Spinal cord (tissue), 10 donors: ENCODE results near the gene LRP3. TPM values are rescaled to one million over a fixed set of nuclear protein-coding genes. Genes with fewer than 3 reads are reported as not detected.
"Not testable (repeated sequence)": the region's sequence is repeated elsewhere in the genome, so short reads cannot be mapped to it uniquely, and the experiment has no call there.

Experiments used
- DNase-seq, 6 donors: peaks; one replicate each; pipeline versions ENCODE4 v3.0.0 to v3.0.0-alpha.2; 2013 to 2015; ENCODE audit warnings: low spot score in 6 of 6, low read depth in 4 of 6
- H3K27ac ChIP-seq: one replicate; pipeline ENCODE4 v1.5.1; 2013; ENCODE audit warnings: low read depth, low read length, control low read depth
- H3K27me3 ChIP-seq: one replicate; pipeline ENCODE4 v1.6.1; 2013; ENCODE audit warnings: low read length; ENCODE audit not compliant: control insufficient read depth, insufficient read depth
- H3K36me3 ChIP-seq: one replicate; pipeline ENCODE4 v1.6.1; 2013; ENCODE audit warnings: low read length; ENCODE audit not compliant: control insufficient read depth, insufficient read depth
- H3K4me1 ChIP-seq: one replicate; pipeline ENCODE4 v1.6.1; 2013; ENCODE audit warnings: low read length; ENCODE audit not compliant: control insufficient read depth, insufficient read depth
- H3K4me3 ChIP-seq: one replicate; pipeline ENCODE4 v1.5.1; 2013; ENCODE audit warnings: low read depth, low read length, control low read depth
- H3K9me3 ChIP-seq: one replicate; pipeline ENCODE4 v1.6.1; 2013; ENCODE audit warnings: low read length; ENCODE audit not compliant: control insufficient read depth, insufficient read depth
- WGBS: methylation state at CpG from one replicate; pipeline ENCODE4 v1.1.5; 2013; ENCODE audit warnings: missing lambda C conversion rate; ENCODE audit not compliant: insufficient coverage; 5-methylcytosine and 5-hydroxymethylcytosine counted together
- polyA plus RNA-seq, 2 donors: library from polyadenylated mRNA; unstranded; fragments of 120-200 nt; gene quantifications; one replicate each; pipeline ENCODE4 v1.2.1, GENCODE V29; 2013; ENCODE audit not compliant: insufficient read length in 2 of 2
- total RNA-seq, 2 donors: library from RNA; depleted of rRNA in 1 of 2; stranded (reverse); fragments of 120-200 nt in 1 of 2; fragments of >200 nt in 1 of 2; gene quantifications; one replicate each; pipeline versions ENCODE4 v1.2.3 to v1.2.4, GENCODE V29; 2013 to 2014
- donor health status: healthy.

LRP3 gene
- total and polyA plus RNA-seq, 4 donors, result 35.4 to 130 (median 83.5) TPM

DNA sequence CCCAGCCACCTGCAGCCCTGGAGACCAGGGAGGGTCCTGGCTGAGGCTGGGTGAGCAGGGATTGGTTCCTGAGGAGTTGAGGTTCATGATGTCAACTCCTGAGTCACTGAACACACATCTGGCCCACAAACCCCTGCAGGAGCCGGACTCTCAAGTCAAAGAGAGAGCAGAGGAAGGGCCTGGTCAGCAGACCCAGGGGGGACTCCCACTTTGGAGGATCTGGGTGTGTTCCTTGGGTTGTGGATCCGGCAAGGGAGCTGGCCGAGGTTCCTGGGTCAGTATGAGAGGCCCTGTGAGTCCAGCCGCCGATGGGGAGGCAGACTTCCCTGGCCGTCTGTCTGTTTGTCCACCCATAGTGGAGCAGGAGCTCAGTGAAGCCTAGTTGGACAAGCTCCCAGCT, 27.5 kb downstream of the LRP3 start:
- no peaks in the 10 kb centered on the region for H3K9me3 ChIP-seq
- H3K4me1 ChIP-seq, result peaks cover 51% of the 10 kb centered on the region
- peaks cover 22% of the 10 kb centered on the region for H3K27me3 ChIP-seq
- no peak for DNase-seq
- no peak overlapping the region for H3K27ac ChIP-seq
- H3K36me3 ChIP-seq, result peaks cover 5% of the 10 kb centered on the region
- H3K4me3 ChIP-seq, result no peak overlapping the region
- WGBS, result 79% methylated on average over 6 of the region's 6 CpGs

DNA sequence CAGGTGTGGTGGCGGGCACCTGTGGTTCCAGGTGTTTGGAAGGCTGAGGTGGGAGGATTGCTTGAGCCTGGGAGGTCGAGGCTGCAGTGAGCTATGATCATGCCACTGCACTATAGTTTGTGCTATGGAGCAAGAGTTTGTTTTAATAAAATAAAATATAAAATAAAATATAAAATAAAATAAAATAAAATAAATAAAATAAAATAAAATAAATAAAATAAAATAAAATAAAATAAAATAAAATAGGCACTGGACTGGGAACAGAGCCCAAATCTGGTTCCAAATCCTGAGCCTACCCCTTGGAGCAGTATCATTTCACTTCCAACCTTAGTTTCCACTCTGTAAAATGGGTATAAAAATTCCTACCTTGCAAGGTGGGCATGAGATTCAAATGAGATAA, 28.1 kb downstream of the LRP3 start:
- Histone ChIP-seq H3K4me1 (peaks cover 53% of the 10 kb centered on the region), H3K27me3 (peaks cover 25% of the 10 kb centered on the region)
- H3K27ac ChIP-seq, H3K4me3 ChIP-seq, H3K9me3 ChIP-seq, DNase-seq, H3K36me3 ChIP-seq: not testable (repeated sequence)
- no CpG with 5 or more reads among the region's 2 CpGs for WGBS

DNA sequence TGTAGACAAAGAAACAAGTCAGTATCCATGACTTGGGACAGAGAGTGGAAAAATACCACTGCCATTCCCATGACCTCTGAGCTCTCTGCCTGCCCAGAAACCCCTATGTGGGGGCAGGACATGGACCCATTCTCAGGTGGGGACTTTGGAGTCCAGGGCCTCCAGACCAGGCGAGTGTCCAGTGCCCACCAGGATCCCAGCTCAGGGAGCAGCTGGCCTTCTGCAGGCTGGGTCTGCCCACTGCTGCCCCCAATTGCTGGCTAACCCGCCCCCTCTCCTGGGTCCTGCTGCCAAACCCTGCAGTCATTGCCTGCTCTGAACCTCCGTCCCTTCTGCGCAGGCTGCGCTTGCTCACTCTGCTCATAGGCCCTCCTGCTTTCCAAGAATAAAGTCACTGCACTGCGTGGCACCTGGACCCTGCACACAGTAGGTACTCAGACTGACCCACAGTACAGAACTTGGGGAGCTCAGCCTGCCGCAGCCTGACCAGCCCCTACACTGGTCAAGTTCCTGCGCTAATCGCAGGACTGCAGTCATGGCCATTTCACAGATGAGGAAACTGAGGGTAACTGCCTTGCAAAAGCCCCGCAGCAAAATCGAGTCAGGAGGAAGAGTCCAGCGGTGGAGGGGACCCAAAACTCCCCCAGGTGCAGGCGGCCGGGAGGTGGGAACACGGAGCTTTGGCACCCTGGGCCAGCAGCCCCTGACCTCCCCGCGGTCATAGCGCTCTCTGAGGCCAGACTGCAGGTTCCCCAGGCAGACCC, 30.7 kb downstream of the LRP3 start:
- Histone ChIP-seq H3K27ac (no peak overlapping the region), H3K4me1 (peaks cover 27% of the 10 kb centered on the region), H3K9me3 (peaks cover 13% of the 10 kb centered on the region), H3K27me3 (peaks cover 31% of the 10 kb centered on the region), H3K36me3 (peaks cover 4% of the 10 kb centered on the region), H3K4me3 (peak overlapping the region; percentile 6)
- DNase-seq, result no peak
- WGBS, result 48% methylated on average over 18 of the region's 18 CpGs

DNA sequence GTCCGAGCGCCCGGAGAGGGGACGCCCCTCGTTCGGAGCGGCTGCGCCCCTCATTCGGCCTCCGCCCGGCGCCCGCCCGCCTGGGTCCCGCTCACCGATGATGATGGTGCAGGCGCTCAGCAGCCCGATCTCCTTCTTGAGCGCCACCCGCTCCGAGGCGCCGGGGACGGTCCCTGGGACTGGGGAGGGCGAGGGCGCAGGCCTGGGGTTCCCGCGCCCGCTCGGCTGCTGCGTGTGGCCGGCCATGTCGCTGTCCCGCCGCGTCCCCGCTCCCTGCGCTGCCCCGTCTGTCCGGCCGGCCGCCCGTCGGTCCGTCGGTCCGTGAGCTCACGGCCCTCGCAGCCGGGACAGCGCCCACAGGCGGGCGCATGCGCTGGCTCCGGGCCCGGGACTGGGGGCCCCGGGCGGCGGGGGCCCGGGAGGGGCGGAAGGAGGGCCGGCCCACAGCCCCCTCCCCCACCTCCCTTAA, 31.4 kb downstream of the LRP3 start, which contains the start of gene SLC7A10:
Gene SLC7A10, minus strand, starts transcription at position 393 of the 469 bp plus-strand sequence. Its CDS starts 147 bp downstream, at position 246.
- Histone ChIP-seq H3K27me3 (peaks cover 31% of the 10 kb centered on the region), H3K27ac (no peak within 1 kb of the TSS), H3K36me3 (no peaks in the 10 kb centered on the region), H3K9me3 (peaks cover 13% of the 10 kb centered on the region), H3K4me3 (peak within 1 kb of the TSS; percentile 6), H3K4me1 (peaks cover 23% of the 10 kb centered on the region)
- DNase-seq, result peak in 1 of 6 donors; percentile 48
- whole genome bisulfite sequencing, result 1% methylated on average over 51 of the region's 62 CpGs

DNA sequence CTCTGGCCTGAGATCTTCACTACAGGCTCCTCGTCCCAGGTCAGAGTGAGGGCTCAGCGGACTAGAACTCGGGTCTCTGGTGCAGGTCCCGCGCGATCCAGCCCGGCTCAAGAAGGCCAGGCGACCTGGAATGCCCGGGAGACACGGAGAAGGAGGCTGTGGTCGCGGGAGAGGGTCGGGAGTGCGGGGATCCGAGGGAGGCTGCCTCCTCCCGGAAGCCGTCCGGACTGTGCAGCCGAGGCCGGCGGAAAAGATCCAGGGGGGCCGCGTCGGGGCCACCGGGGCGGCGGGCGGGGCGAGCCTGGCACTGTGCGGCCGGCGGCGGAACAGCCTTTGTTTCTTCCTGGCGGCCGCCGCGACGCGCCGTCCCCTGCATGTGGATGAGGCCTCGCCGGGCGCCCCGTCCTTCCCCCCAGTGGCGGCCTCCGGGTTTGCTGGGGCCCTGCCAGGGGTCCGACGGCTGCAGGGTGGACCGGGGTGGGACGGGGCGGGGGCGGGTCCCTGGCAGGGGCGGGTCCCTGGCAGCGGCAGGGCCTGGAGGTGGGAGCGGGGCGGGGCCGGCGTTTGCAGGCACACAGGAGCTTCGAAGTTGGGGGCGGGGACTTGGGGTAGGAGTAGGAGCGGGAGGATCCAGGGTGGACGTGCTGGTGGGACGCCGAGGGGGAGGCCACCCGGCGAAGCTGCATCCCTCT, 32.6 kb downstream of the LRP3 start:
- H3K27me3 ChIP-seq, result peaks cover 31% of the 10 kb centered on the region
- H3K36me3 ChIP-seq, result no peaks in the 10 kb centered on the region
- H3K9me3 ChIP-seq, result peaks cover 13% of the 10 kb centered on the region
- H3K4me1 ChIP-seq, result peaks cover 23% of the 10 kb centered on the region
- no peak overlapping the region for H3K27ac ChIP-seq
- H3K4me3 ChIP-seq, result peak overlapping the region; percentile 2
- 1% methylated on average over 60 of the region's 66 CpGs for WGBS
- peak in 2 of 6 donors; percentile 41 to 56 for DNase-seq

- H3K4me1 ChIP-seq, result peaks cover 23% of the 10 kb centered on the region
- H3K27ac ChIP-seq, result no peak overlapping the region
- H3K9me3 ChIP-seq, result peaks cover 13% of the 10 kb centered on the region
- WGBS, result 19% methylated on average over 15 of the region's 18 CpGs
- H3K36me3 ChIP-seq, result no peaks in the 10 kb centered on the region
- H3K27me3 ChIP-seq, result peaks cover 31% of the 10 kb centered on the region
- H3K4me3 ChIP-seq, result no peak overlapping the region
- no peak for DNase-seq
Measured at GRCh38 chr19:33227242-33227650, 33.1 kb downstream of the LRP3 start.

DNA sequence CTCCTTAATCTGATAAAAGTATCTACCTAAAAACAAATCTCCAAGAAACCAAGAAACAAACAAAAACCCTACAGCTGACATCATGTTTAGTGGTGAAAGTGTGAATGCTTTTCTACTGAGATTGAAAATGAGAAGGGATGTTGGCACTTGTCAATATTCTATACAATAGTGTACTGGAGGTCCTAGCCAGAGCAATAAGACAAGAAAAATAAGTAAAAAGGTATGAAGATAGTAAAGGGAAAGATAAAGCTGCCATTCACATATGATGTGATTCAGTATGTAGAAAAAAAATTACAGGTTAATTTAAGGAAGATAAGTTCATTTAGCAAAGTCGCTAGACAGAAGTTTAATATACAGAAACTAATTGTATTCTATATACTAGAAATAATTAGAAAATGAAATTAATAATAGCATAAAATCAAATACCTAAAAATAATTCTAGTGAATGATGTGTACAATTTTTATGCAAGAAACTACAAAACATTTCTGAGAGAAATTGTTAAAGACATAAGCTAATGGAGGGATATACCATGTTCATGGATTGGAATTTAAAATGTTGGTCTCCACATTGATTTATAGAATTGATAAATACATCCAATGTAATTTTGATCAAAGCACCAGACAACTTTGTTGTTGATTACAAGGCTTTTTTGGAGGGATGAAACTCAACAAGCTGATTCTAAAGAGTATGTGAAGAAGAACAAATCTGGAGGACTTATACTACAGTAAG, 33.9 kb downstream of the LRP3 start:
- Histone ChIP-seq H3K27ac (no peak overlapping the region), H3K27me3 (peaks cover 31% of the 10 kb centered on the region), H3K36me3 (no peaks in the 10 kb centered on the region), H3K4me3 (no peak overlapping the region), H3K4me1 (peaks cover 23% of the 10 kb centered on the region), H3K9me3 (peaks cover 13% of the 10 kb centered on the region)
- WGBS, result no CpG with 5 or more reads among the region's 1 CpG
- no peak for DNase-seq

- peaks cover 23% of the 10 kb centered on the region for H3K27me3 ChIP-seq
- 100% methylated on average over 2 of the region's 5 CpGs for WGBS
Measured at GRCh38 chr19:33229962-33230361, 35.8 kb downstream of the LRP3 start.

GRCh38 chr19:33231511-33231910, 37.4 kb downstream of the LRP3 start:
- WGBS, result 93% methylated on average over 4 of the region's 5 CpGs
- no peak overlapping the region for H3K27ac ChIP-seq
- H3K27me3 ChIP-seq, result peaks cover 11% of the 10 kb centered on the region
- DNase-seq, result no peak
- H3K9me3 ChIP-seq, result peaks cover 13% of the 10 kb centered on the region
- no peak overlapping the region for H3K4me3 ChIP-seq
- H3K36me3 ChIP-seq, result no peaks in the 10 kb centered on the region
- peaks cover 5% of the 10 kb centered on the region for H3K4me1 ChIP-seq

More at GRCh38 chr19:33229962-33230361, 35.8 kb downstream of the LRP3 start:
- H3K4me1 ChIP-seq, result peaks cover 18% of the 10 kb centered on the region
- H3K27ac ChIP-seq, result no peak overlapping the region
- H3K4me3 ChIP-seq, result no peak overlapping the region
- H3K36me3 ChIP-seq, result no peaks in the 10 kb centered on the region
- DNase-seq, result no peak
- peaks cover 13% of the 10 kb centered on the region for H3K9me3 ChIP-seq
